ENCODE data around the gene PRR13.
A peak's percentile ranks its signal among the peaks of the same experiment; 100 is the strongest.
"Not testable (repeated sequence)": the region's sequence is repeated elsewhere in the genome, so short reads cannot be mapped to it uniquely, and the experiment has no call there.

PRR13 gene

GRCh38 chr12:53474077-53474476 lies 32.5 kb downstream of the PRR13 start:
- TF ChIP-seq CTCF (IDR thresholded peaks at IDR 0.05; ENCODE audit: low read depth, low read length) = no peak
- no peak overlapping the region for H3K4me3 ChIP-seq (ENCODE audit: low read depth, low read length)
- peaks cover 12% of the 10 kb centered on the region for H3K4me1 ChIP-seq
- DNase-seq = no peak
- H3K9me3 ChIP-seq = no peaks in the 10 kb centered on the region
- no peaks in the 10 kb centered on the region for H3K27me3 ChIP-seq
- H3K36me3 ChIP-seq = peaks cover 98% of the 10 kb centered on the region

- no peak for TF ChIP-seq CTCF (IDR thresholded peaks at IDR 0.05; ENCODE audit: low read depth, low read length)
- Histone ChIP-seq H3K4me1 (peaks cover 12% of the 10 kb centered on the region), H3K4me3 (ENCODE audit: low read depth, low read length) (no peak overlapping the region), H3K36me3 (peaks cover 96% of the 10 kb centered on the region), H3K9me3 (no peaks in the 10 kb centered on the region), H3K27me3 (no peaks in the 10 kb centered on the region)
- no peak for DNase-seq
These were observed 33.3 kb downstream of the PRR13 start for GRCh38 chr12:53474819-53475218.

- peak; percentile 38 for DNase-seq
- Histone ChIP-seq H3K4me1 (peaks cover 12% of the 10 kb centered on the region), H3K36me3 (peaks cover 91% of the 10 kb centered on the region), H3K9me3 (no peaks in the 10 kb centered on the region), H3K4me3 (ENCODE audit: low read depth, low read length) (no peak overlapping the region), H3K27me3 (no peaks in the 10 kb centered on the region)
- peak; percentile 65 for TF ChIP-seq CTCF (IDR thresholded peaks at IDR 0.05; ENCODE audit: low read depth, low read length)
These were observed 35.3 kb downstream of the PRR13 start for GRCh38 chr12:53476769-53477209.

GRCh38 chr12:53478865-53479264 lies 37.3 kb downstream of the PRR13 start:
- Histone ChIP-seq H3K36me3 (peaks cover 91% of the 10 kb centered on the region), H3K9me3 (no peaks in the 10 kb centered on the region), H3K4me1 (peaks cover 12% of the 10 kb centered on the region), H3K4me3 (ENCODE audit: low read depth, low read length) (no peak overlapping the region), H3K27me3 (no peaks in the 10 kb centered on the region)
- no peak for TF ChIP-seq CTCF (IDR thresholded peaks at IDR 0.05; ENCODE audit: low read depth, low read length)
- DNase-seq = no peak

GRCh38 chr12:53479331-53479730 lies 37.8 kb downstream of the PRR13 start:
- H3K4me3 ChIP-seq (ENCODE audit: low read depth, low read length) = no peak overlapping the region
- H3K36me3 ChIP-seq = peaks cover 91% of the 10 kb centered on the region
- no peaks in the 10 kb centered on the region for H3K9me3 ChIP-seq
- H3K27me3 ChIP-seq = no peaks in the 10 kb centered on the region
- TF ChIP-seq CTCF (IDR thresholded peaks at IDR 0.05; ENCODE audit: low read depth, low read length) = no peak
- no peak for DNase-seq
- H3K4me1 ChIP-seq = peaks cover 12% of the 10 kb centered on the region

- Histone ChIP-seq H3K4me3 (ENCODE audit: low read depth, low read length) (no peak overlapping the region), H3K27me3 (no peaks in the 10 kb centered on the region), H3K9me3 (no peaks in the 10 kb centered on the region), H3K4me1 (peaks cover 9% of the 10 kb centered on the region), H3K36me3 (peaks cover 91% of the 10 kb centered on the region)
- TF ChIP-seq CTCF (IDR thresholded peaks at IDR 0.05; ENCODE audit: low read depth, low read length) = no peak
- DNase-seq = no peak
These were observed 39.2 kb downstream of the PRR13 start for GRCh38 chr12:53480491-53481442.

GRCh38 chr12:53481458-53481857 lies 39.9 kb downstream of the PRR13 start:
- H3K9me3 ChIP-seq; H3K4me3 ChIP-seq (ENCODE audit: low read depth, low read length); DNase-seq; H3K27me3 ChIP-seq; H3K4me1 ChIP-seq: not testable (repeated sequence)
- H3K36me3 ChIP-seq = peaks cover 91% of the 10 kb centered on the region

Data from BE2C (cell line).